GM12878 (cell line): Measurements from ENCODE around the gene SWT1. TPM values are rescaled to one million over a fixed set of nuclear protein-coding genes. Genes with fewer than 3 reads are reported as not detected.

ENCODE experiments used
- ATAC-seq: fragments of 200-7000 bp; cut with Tn5 transposase; 3 replicates; pipeline ENCODE4 v1.9.1; 2020; ENCODE audit warnings: mild to moderate bottlenecking, moderate library complexity
- BruUV-seq: library from RNA; stranded (reverse); fragments of 400-500 nt; replicated peaks from 2 replicates; lab custom pipeline; 2021; lab: Mats Ljungman, UMichigan
- CTCF ChIA-PET: fragments of 300-600 bp; sonication (Branson Sonifier 250); formaldehyde crosslinking; extraction: SDS; loops from one replicate; lab custom pipeline; 2021; ENCODE audit warnings: inconsistent platforms; lab: Yijun Ruan, JAX
- POLR2A ChIA-PET: fragments of 350-600 bp; formaldehyde crosslinking; extraction: SDS; loops from one replicate; lab custom pipeline; 2021; ENCODE audit warnings: inconsistent platforms; lab: Charles Lee
- RAD21 ChIA-PET: fragments of 300-600 bp; sonication (Branson Sonifier 250); formaldehyde crosslinking; loops from one replicate; lab custom pipeline; 2023; ENCODE audit warnings: antibody characterized with exemption; ENCODE audit not compliant: unreplicated experiment; lab: Charles Lee
- SMC1A ChIA-PET: fragments of 300-600 bp; sonication (Branson Sonifier 250); formaldehyde crosslinking; loops from one replicate; lab custom pipeline; 2023; ENCODE audit not compliant: unreplicated experiment, uncharacterized antibody; lab: Charles Lee
- DNase-seq: peaks from one replicate; pipeline ENCODE4 v3.0.0-alpha.2; 2011; ENCODE audit warnings: low read depth, low spot score
- FAIRE-seq: peaks from 3 replicates; lab custom pipeline; 2011; peaks lifted over from hg19 to GRCh38; lab: Jason Lieb, UNC
- H2AFZ ChIP-seq: 2 replicates; pipeline ENCODE4 v1.6.0; 2011; ENCODE audit warnings: low read depth, low read length, control low read depth; ENCODE audit not compliant: control insufficient read depth
- H3K27ac ChIP-seq: 2 replicates; pipeline ENCODE4 v1.5.1; 2011; ENCODE audit warnings: control low read depth; ENCODE audit not compliant: control insufficient read depth, insufficient read depth
- H3K27me3 ChIP-seq, 2 experiments: replicated peaks in 1 of 2; 2 replicates each; pipeline versions ENCODE4 v1.6.0 to v1.6.1; 2011; ENCODE audit warnings: low read length in 1 of 2; ENCODE audit not compliant: control insufficient read depth in 2 of 2, insufficient read depth in 2 of 2
- H3K36me3 ChIP-seq, 2 experiments: 2 replicates each; pipeline ENCODE4 v1.5.1; 2011; ENCODE audit warnings: low read length in 1 of 2; ENCODE audit not compliant: control insufficient read depth in 2 of 2, insufficient read depth in 2 of 2
- H3K4me1 ChIP-seq: 2 replicates; pipeline ENCODE4 v1.6.1; 2011; ENCODE audit warnings: mild to moderate bottlenecking, low read length, moderate library complexity, mixed read lengths; ENCODE audit not compliant: control insufficient read depth, insufficient read depth
- H3K4me2 ChIP-seq: 2 replicates; pipeline ENCODE4 v1.6.0; 2011; ENCODE audit warnings: control low read depth; ENCODE audit not compliant: control insufficient read depth, insufficient read depth
- H3K4me3 ChIP-seq: fragments of 200-600 bp; sonication (generic); 2 replicates; pipeline ENCODE4 v1.5.1; 2016
- H3K79me2 ChIP-seq: 2 replicates; pipeline ENCODE4 v1.6.0; 2011; ENCODE audit warnings: low read length; ENCODE audit not compliant: control insufficient read depth, insufficient read depth
- H3K9ac ChIP-seq: 2 replicates; pipeline ENCODE4 v1.8.0; 2011; ENCODE audit warnings: low read length, control low read depth, mixed read lengths; ENCODE audit not compliant: control insufficient read depth, insufficient read depth
- H3K9me3 ChIP-seq: replicated peaks from 3 replicates; pipeline ENCODE4 v1.5.1; 2011; ENCODE audit warnings: mild to moderate bottlenecking, low read length; ENCODE audit not compliant: control insufficient read depth, insufficient read depth
- H4K20me1 ChIP-seq: 2 replicates; pipeline ENCODE4 v1.6.0; 2011; ENCODE audit not compliant: control insufficient read depth, insufficient read depth
- BCLAF1 ChIP-seq: fragments of 450-650 bp; IDR thresholded peaks from 2 replicates; pipeline ENCODE4 v1.6.1; 2017; ENCODE audit warnings: antibody characterized with exemption, mild to moderate bottlenecking, moderate library complexity
- BMI1 ChIP-seq: fragments of 450-650 bp; IDR thresholded peaks from 2 replicates; pipeline ENCODE4 v1.6.1; 2016; ENCODE audit warnings: mild to moderate bottlenecking, moderate library complexity, borderline replicate concordance
- CEBPZ ChIP-seq: fragments of 150-350 bp; IDR thresholded peaks from 2 replicates; pipeline ENCODE4 v1.6.1; 2016; ENCODE audit warnings: low read depth, low read length
- CHD1 ChIP-seq: IDR thresholded peaks from 2 replicates; pipeline ENCODE4 v1.6.1; 2012; ENCODE audit warnings: low read depth, low read length, improper control_type of control experiment
- DPF2 ChIP-seq: fragments of 450-650 bp; IDR thresholded peaks from 2 replicates; pipeline ENCODE4 v1.6.1; 2017; ENCODE audit warnings: mild to moderate bottlenecking
- ELK1 ChIP-seq: IDR thresholded peaks from 2 replicates; pipeline ENCODE4 v1.6.1; 2012; ENCODE audit warnings: low read depth, low read length, improper control_type of control experiment
- IKZF1 ChIP-seq: fragments of 450-650 bp; conservative IDR thresholded peaks from 2 replicates; pipeline ENCODE4 v1.6.1; 2017; ENCODE audit warnings: antibody characterized with exemption, mild to moderate bottlenecking
- IRF4 ChIP-seq: IDR thresholded peaks from 2 replicates; pipeline ENCODE4 v1.6.1; 2011; ENCODE audit warnings: low read depth, low read length
- NR2C2 ChIP-seq: IDR thresholded peaks from 2 replicates; pipeline ENCODE4 v1.6.1; 2011; ENCODE audit warnings: borderline replicate concordance, low read depth; ENCODE audit not compliant: control insufficient read depth, insufficient read length
- PAX5 ChIP-seq: IDR thresholded peaks from 2 replicates; pipeline ENCODE4 v1.6.1; 2011; ENCODE audit warnings: low read depth, low read length, borderline replicate concordance
- RBBP5 ChIP-seq: fragments of 200-600 bp; sonication (generic); conservative IDR thresholded peaks from 2 replicates; pipeline ENCODE4 v1.6.1; 2016
- SIN3A ChIP-seq: IDR thresholded peaks from 2 replicates; pipeline ENCODE4 v1.6.1; 2012; ENCODE audit warnings: low read depth, low read length, improper control_type of control experiment
- SMC3 ChIP-seq: IDR thresholded peaks from 2 replicates; pipeline ENCODE4 v1.6.1; 2011; ENCODE audit warnings: low read length, improper control_type of control experiment, borderline replicate concordance
- SREBF2 ChIP-seq: IDR thresholded peaks from 2 replicates; pipeline ENCODE4 v1.6.1; 2012; ENCODE audit warnings: mild to moderate bottlenecking, low read length
- TCF12 ChIP-seq: IDR thresholded peaks from 2 replicates; pipeline ENCODE4 v1.6.1; 2011; ENCODE audit warnings: low read depth, mild to moderate bottlenecking, low read length
- WGBS: methylation state at CpG from one replicate; pipeline ENCODE4 v1.1.6; 2016; ENCODE audit warnings: low lambda C conversion rate; ENCODE audit not compliant: insufficient replicate concordance, insufficient coverage; ENCODE audit errors: missing lambda C conversion rate; 5-methylcytosine and 5-hydroxymethylcytosine counted together
- in situ Hi-C: fragments of 300-500 bp; cut with MboI; formaldehyde crosslinking; loops from 9 replicates; pipeline ENCODE4 v1.14.3; 2018; ENCODE audit warnings: mixed read lengths
- intact Hi-C: fragments of 100-400 bp; cut with micrococcal nuclease; formaldehyde crosslinking; loops from one replicate; pipeline ENCODE4 v1.14.2; 2022; ENCODE audit not compliant: unreplicated experiment
- polyA plus RNA-seq, 11 experiments: library from polyadenylated mRNA; depleted of rRNA in 4 of 11; unstranded in 6 of 11; stranded (reverse) in 5 of 11; fragments of >200 nt; fragmentation: Nextera tagmentation in 4 of 11; fragmentation: Illumina TruSeq in 1 of 11; extraction: Ambion mirVana in 4 of 11; extraction: Trizol in 1 of 11; gene quantifications; 1 replicate in 1 of 11; 2 replicates in 10 of 11; pipeline versions ENCODE4 v1.2.1 to v1.2.3, GENCODE V29; 2011 to 2016; ENCODE audit warnings: inconsistent platforms in 2 of 11, missing spikeins in 2 of 11, low read depth in 1 of 11
- total RNA-seq, 4 experiments: library from RNA; depleted of rRNA in 3 of 4; stranded (reverse); fragments of >200 nt in 3 of 4; fragmentation: Illumina TruSeq in 1 of 4; extraction: Trizol in 1 of 4; gene quantifications; 2 replicates each; pipeline versions ENCODE4 v1.2.1 to v1.2.3, GENCODE V29; 2013 to 2021

SWT1 gene
- total and polyA plus RNA-seq, 10 of the 15 experiments (the other 5 are each of a cell fraction or from before 2014, with no cell fraction given) = 1.0 to 4.2 (median 2.6) TPM

GRCh38 chr1:185244015-185244747, 87.2 kb downstream of the SWT1 start (continued):
- no peak for TF ChIP-seq CHD1

GRCh38 chr1:185245466-185245865, 88.5 kb downstream of the SWT1 start:
- Histone ChIP-seq H3K27me3 (no peaks in the 10 kb centered on the region), H3K79me2 (no peaks in the 10 kb centered on the region), H3K27ac (no peak overlapping the region), H3K9ac (no peak overlapping the region), H3K4me3 (no peak overlapping the region), H3K36me3 (no peaks in the 10 kb centered on the region), H3K4me2 (no peak overlapping the region), H2AFZ (no peak overlapping the region), H4K20me1 (no peaks in the 10 kb centered on the region), H3K9me3 (no peaks in the 10 kb centered on the region), H3K4me1 (no peaks in the 10 kb centered on the region)
- 22% methylated on average over 2 of the region's 2 CpGs for WGBS
- RAD21 ChIA-PET = no interaction called here
- no TSS peak for BruUV-seq
- DNase-seq = no peak
- in situ Hi-C loops (no loop called here), intact Hi-C loops (no loop called here)
- no peak for ATAC-seq
- no peak for FAIRE-seq
- POLR2A ChIA-PET = no interaction called here
- SMC1A ChIA-PET = interaction anchor here (0.6 to 1.1 kb wide), 2 partner anchors 71 to 318 kb away, joined by 3 read pairs; no protein-coding TSS in a partner anchor
- CTCF ChIA-PET = interaction anchor here (0.6 kb wide), 1 partner anchor 800 kb away, joined by 3 read pairs; no protein-coding TSS in a partner anchor
- TF ChIP-seq SIN3A (no peak), IKZF1 (no peak), BCLAF1 (no peak), NR2C2 (no peak), PAX5 (no peak), IRF4 (no peak), SREBF2 (no peak), ELK1 (no peak), TCF12 (no peak), DPF2 (no peak), BMI1 (no peak), SMC3 (no peak), CEBPZ (no peak), RBBP5 (no peak)
